T47D (cell line): Measurements from ENCODE around the gene DEFB108B.
"Not testable (repeated sequence)": the region's sequence is repeated elsewhere in the genome, so short reads cannot be mapped to it uniquely, and the experiment has no call there.

ENCODE experiments used
- DNase-seq, 2 experiments: peaks; one replicate each; pipeline versions ENCODE4 v3.0.0 to v3.0.0-alpha.2; 2011 to 2012; ENCODE audit warnings: low read depth in 1 of 2, low spot score in 1 of 2
- in situ Hi-C: cut with HindIII; loops from 2 replicates; pipeline ENCODE4 v1.10.0; 2016; ENCODE audit warnings: low sequenced_read_pairs, low pct_unique_long_range_greater_than_20kb

The DEFB108B gene

DNA sequence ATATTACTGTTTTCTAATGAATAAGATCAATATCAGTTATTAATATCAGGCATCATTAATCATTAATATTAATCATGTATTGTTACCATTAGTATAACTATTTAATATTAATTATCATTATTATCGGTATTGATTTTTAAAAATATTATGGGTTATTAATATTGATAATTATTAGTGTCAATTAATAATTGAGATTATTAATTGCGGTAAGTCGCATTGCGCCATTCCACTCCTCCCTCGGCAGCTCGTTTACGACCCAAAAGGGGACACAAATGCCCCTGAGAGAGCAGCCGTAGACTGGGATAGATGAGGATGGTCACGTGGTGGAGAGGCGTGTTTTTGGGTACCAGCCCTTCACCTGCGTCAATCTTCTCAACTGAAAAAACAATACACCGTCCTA lies 52.8 kb downstream of the DEFB108B start:
- in situ Hi-C loops: not testable (repeated sequence)

More for the DNA sequence above, 52.8 kb downstream of the DEFB108B start:
- DNase-seq: not testable (repeated sequence)
